Measurements from ENCODE around the gene FTO.

- no peak for TF ChIP-seq CTCF (IDR thresholded peaks at IDR 0.05; ENCODE audit: poor library complexity, severe bottlenecking)
- no peak for TF ChIP-seq TAF1 (IDR thresholded peaks at IDR 0.05; ENCODE audit: low read depth)
- TF ChIP-seq RAD21 (conservative IDR thresholded peaks at IDR 0.05), result no peak
- no peak for TF ChIP-seq EP300 (conservative IDR thresholded peaks at IDR 0.05; ENCODE audit: poor library complexity, severe bottlenecking)
- TF ChIP-seq EZH2 (IDR thresholded peaks at IDR 0.05; ENCODE audit: borderline replicate concordance, insufficient read depth, low read length, poor library complexity, severe bottlenecking), result no peak
- no peak for TF ChIP-seq MXI1 (conservative IDR thresholded peaks at IDR 0.05; ENCODE audit: poor library complexity, severe bottlenecking)
These were observed 10.6 kb upstream of the FTO start for GRCh38 chr16:53693320-53693719.

Measured in neural cell (in vitro differentiated cells).